Measurements from ENCODE around the gene MTERF4.

Gene MTERF4

DNA sequence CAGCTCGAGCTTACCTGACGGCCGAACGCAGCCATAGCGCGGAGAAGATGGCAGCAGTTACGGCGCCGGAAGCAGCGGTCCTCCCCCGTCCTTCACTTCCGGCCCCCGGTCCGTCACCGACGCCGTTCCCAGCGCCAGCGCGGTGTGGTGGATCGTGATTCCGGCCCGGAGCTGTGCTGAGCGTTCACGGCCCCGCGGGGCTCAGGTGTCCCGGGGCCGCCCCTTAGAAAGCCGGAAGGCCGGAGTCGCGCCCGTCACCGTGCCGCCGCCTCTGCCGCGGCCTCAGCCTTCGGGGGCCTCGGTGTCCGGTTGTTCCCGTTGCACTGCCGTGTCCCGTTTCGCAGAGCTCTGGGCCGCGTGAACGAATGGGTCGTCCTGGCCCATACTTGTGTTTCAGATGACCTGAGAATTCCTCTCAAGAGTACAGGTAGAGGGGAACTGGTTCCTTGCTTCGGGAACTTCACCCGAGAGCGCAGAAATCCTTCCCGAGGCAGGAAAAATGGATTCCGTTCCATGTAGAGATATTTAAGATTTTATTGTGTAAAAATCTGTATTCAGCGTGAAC is at the start of gene MTERF4:
Gene MTERF4, minus strand, starts transcription at position 49 of the 565 bp plus-strand sequence. Its CDS starts 14 bp downstream, at position 35.
- ATAC-seq, result peak; percentile 99
- TF ChIP-seq ISL1 (CRISPR knock-in tag; IDR thresholded peaks at IDR 0.05), result no peak
- TF ChIP-seq, protein P1, sequence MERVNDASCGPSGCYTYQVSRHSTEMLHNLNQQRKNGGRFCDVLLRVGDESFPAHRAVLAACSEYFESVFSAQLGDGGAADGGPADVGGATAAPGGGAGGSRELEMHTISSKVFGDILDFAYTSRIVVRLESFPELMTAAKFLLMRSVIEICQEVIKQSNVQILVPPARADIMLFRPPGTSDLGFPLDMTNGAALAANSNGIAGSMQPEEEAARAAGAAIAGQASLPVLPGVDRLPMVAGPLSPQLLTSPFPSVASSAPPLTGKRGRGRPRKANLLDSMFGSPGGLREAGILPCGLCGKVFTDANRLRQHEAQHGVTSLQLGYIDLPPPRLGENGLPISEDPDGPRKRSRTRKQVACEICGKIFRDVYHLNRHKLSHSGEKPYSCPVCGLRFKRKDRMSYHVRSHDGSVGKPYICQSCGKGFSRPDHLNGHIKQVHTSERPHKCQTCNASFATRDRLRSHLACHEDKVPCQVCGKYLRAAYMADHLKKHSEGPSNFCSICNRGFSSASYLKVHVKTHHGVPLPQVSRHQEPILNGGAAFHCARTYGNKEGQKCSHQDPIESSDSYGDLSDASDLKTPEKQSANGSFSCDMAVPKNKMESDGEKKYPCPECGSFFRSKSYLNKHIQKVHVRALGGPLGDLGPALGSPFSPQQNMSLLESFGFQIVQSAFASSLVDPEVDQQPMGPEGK (CRISPR knock-in tag; IDR thresholded peaks at IDR 0.05; ENCODE audit: borderline replicate concordance), result 0 out of 2 replicates have a peak, but pooled peaks have one; percentile 55
- TF ChIP-seq ZFP3 (CRISPR knock-in tag; IDR thresholded peaks at IDR 0.05), result peak; percentile 76; the same call in 1 of the 2 replicates
- no peak for TF ChIP-seq TCF4 (CRISPR knock-in tag; IDR thresholded peaks at IDR 0.05; ENCODE audit: borderline replicate concordance)
- TF ChIP-seq POU6F1 (CRISPR knock-in tag; IDR thresholded peaks at IDR 0.05; ENCODE audit: borderline replicate concordance, low read depth), result 0 out of 2 replicates have a peak, but pooled peaks have one; percentile 53
- TF ChIP-seq CSDC2 (CRISPR knock-in tag; IDR thresholded peaks at IDR 0.05), result peak; percentile 67; the same call in 1 of the 2 replicates
- TF ChIP-seq BACH2 (CRISPR knock-in tag; IDR thresholded peaks at IDR 0.05; ENCODE audit: borderline replicate concordance), result no peak
- no peak for TF ChIP-seq ZNF8 (CRISPR knock-in tag; IDR thresholded peaks at IDR 0.05)
- no peak for TF ChIP-seq ZNF70 (CRISPR knock-in tag; IDR thresholded peaks at IDR 0.05)
- TF ChIP-seq TSHZ2 (CRISPR knock-in tag; IDR thresholded peaks at IDR 0.05), result peak; percentile 67; the same call in 1 of the 2 replicates
- no peak for TF ChIP-seq ZC3H10 (CRISPR knock-in tag; IDR thresholded peaks at IDR 0.05)

DNA sequence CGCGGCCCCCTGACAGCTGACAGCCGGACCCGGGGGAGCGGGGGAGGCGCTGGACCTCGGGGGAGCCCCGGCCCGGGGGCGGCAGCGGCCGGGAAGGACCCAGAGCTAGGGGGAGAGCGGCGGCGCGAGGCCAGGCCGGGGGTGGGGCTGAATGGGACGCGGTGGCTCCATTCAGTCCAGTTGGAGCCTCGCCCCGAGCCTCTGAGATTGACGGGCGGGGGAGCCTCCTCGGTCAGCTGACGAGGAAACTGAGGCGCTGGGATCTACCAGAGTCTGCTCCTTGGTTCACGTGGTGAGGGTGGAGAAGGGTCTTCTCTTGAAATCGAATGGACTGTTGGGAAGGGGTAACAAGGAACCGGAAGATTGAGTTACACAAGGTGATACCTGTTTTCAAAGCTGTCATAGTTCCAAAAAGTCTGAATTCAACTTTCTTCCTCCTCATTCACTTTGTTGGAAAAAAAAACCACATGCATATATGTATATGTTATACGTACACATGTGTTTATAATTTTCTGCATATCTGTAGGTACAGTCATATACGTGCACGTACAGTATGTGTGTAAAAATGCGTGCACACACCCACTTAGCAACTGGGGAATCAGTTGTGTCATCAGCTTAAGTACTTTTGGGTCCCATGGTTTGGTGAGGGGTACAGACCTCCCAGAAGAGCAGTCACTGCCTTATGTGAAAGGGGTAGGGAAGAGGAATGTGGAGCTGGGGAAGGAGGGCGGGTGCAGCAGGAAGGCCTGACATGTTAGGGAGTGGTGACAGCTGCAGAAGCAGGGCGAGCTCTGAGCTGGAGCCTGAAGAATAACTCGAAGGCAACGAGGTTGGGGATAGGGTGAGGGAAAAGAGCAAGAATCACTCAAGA is 48.8 kb upstream of the MTERF4 start:
- ATAC-seq, result no peak; the same call in 2 of the 3 replicates
- TF ChIP-seq ZNF8 (CRISPR knock-in tag; IDR thresholded peaks at IDR 0.05), result no peak
- TF ChIP-seq TOX (CRISPR knock-in tag; IDR thresholded peaks at IDR 0.05; ENCODE audit: borderline replicate concordance), result no peak
- TF ChIP-seq ARNTL (CRISPR knock-in tag; IDR thresholded peaks at IDR 0.05; ENCODE audit: borderline replicate concordance, low read depth), result no peak
- TF ChIP-seq POU6F1 (CRISPR knock-in tag; IDR thresholded peaks at IDR 0.05; ENCODE audit: borderline replicate concordance, low read depth), result no peak
- TF ChIP-seq TSHZ2 (CRISPR knock-in tag; IDR thresholded peaks at IDR 0.05), result no peak
- TF ChIP-seq OSR1 (CRISPR knock-in tag; IDR thresholded peaks at IDR 0.05), result no peak
- TF ChIP-seq CSRNP3 (CRISPR knock-in tag; IDR thresholded peaks at IDR 0.05), result no peak
- TF ChIP-seq SNAI2 (CRISPR knock-in tag; IDR thresholded peaks at IDR 0.05), result no peak
- no peak for TF ChIP-seq GLIS3 (CRISPR knock-in tag; IDR thresholded peaks at IDR 0.05)
